PC-3 (cell line): Measurements from ENCODE around the gene PPFIBP2. TPM values are rescaled to one million over a fixed set of nuclear protein-coding genes. Genes with fewer than 3 reads are reported as not detected.
A peak's percentile ranks its signal among the peaks of the same experiment; 100 is the strongest.

Experiments
- ATAC-seq: fragments of 200-7000 bp; cut with Tn5 transposase; 2 replicates; pipeline ENCODE4 v1.9.1; 2020; ENCODE audit warnings: mild to moderate bottlenecking, moderate library complexity
- BruUV-seq: library from RNA; stranded (reverse); fragments of 400-500 nt; replicated peaks from 2 replicates; lab custom pipeline; 2021; lab: Mats Ljungman, UMichigan
- CTCF ChIA-PET: fragments of 300-600 bp; sonication (Branson Sonifier 250); formaldehyde crosslinking; loops from one replicate; lab custom pipeline; 2022; ENCODE audit warnings: antibody characterized with exemption; lab: Charles Lee
- POLR2A ChIA-PET: fragments of 300-600 bp; sonication (Branson Sonifier 250); formaldehyde crosslinking; loops from one replicate; lab custom pipeline; 2022; ENCODE audit warnings: antibody characterized with exemption; ENCODE audit not compliant: unreplicated experiment; lab: Charles Lee
- DNase-seq: peaks from one replicate; pipeline ENCODE4 v3.0.0-alpha.2; 2015
- H2AFZ ChIP-seq: fragments of 300-600 bp; sonication (generic); 2 replicates; pipeline ENCODE4 v1.6.0; 2016; ENCODE audit warnings: antibody characterized with exemption, low read length
- H3F3A ChIP-seq: fragments of 300-600 bp; sonication (generic); one replicate; pipeline ENCODE4 v1.6.0; 2017; ENCODE audit warnings: antibody characterized with exemption, low read length, control low read depth, mild to moderate bottlenecking; ENCODE audit not compliant: unreplicated experiment
- H3K27ac ChIP-seq: fragments of 300-600 bp; sonication (generic); 2 replicates; pipeline ENCODE4 v1.5.1; 2016; ENCODE audit warnings: mild to moderate bottlenecking, low read length
- H3K27me3 ChIP-seq: fragments of 300-600 bp; sonication (generic); 2 replicates; pipeline ENCODE4 v1.6.1; 2016; ENCODE audit warnings: low read length, mixed read lengths
- H3K36me3 ChIP-seq: fragments of 300-600 bp; sonication (generic); 2 replicates; pipeline ENCODE4 v1.6.1; 2016; ENCODE audit warnings: low read depth, mixed run types, low read length, mixed read lengths
- H3K4me1 ChIP-seq: fragments of 300-600 bp; sonication (generic); 2 replicates; pipeline ENCODE4 v1.5.1; 2016; ENCODE audit warnings: low read length; ENCODE audit not compliant: insufficient read depth
- H3K4me2 ChIP-seq: fragments of 300-600 bp; sonication (generic); 2 replicates; pipeline ENCODE4 v1.6.0; 2016; ENCODE audit warnings: low read length
- H3K4me3 ChIP-seq: fragments of 300-600 bp; sonication (generic); 2 replicates; pipeline ENCODE4 v1.5.1; 2016; ENCODE audit warnings: mild to moderate bottlenecking, low read length, mixed read lengths
- H3K79me2 ChIP-seq: fragments of 300-600 bp; sonication (generic); 2 replicates; pipeline ENCODE4 v1.6.1; 2017; ENCODE audit warnings: low read length, mixed read lengths
- H3K9ac ChIP-seq: fragments of 300-600 bp; sonication (generic); 2 replicates; pipeline ENCODE4 v1.6.0; 2016; ENCODE audit warnings: mild to moderate bottlenecking, low read length
- H3K9me2 ChIP-seq: fragments of 300-600 bp; sonication (generic); replicated peaks from 2 replicates; pipeline ENCODE4 v1.6.1; 2016; ENCODE audit warnings: mixed run types, low read length, mixed read lengths
- H3K9me3 ChIP-seq: fragments of 300-600 bp; sonication (generic); 2 replicates; pipeline ENCODE4 v1.6.1; 2016; ENCODE audit warnings: low read length, mixed read lengths
- H4K20me1 ChIP-seq: fragments of 300-600 bp; sonication (generic); 2 replicates; pipeline ENCODE4 v1.6.1; 2016; ENCODE audit warnings: low read length, mixed read lengths
- EZH2 ChIP-seq: fragments of 300-600 bp; sonication (generic); IDR thresholded peaks from one replicate; pipeline ENCODE4 v1.6.1; 2017; ENCODE audit warnings: antibody characterized with exemption, mild to moderate bottlenecking, low read length; ENCODE audit not compliant: unreplicated experiment
- EZH2phosphoT487 ChIP-seq: fragments of 300-600 bp; sonication (generic); IDR thresholded peaks from 2 replicates; pipeline ENCODE4 v1.6.1; 2018; ENCODE audit warnings: mild to moderate bottlenecking, antibody characterized with exemption, low read length, borderline replicate concordance
- intact Hi-C: fragments of 100-400 bp; cut with micrococcal nuclease; formaldehyde crosslinking; loops from 2 replicates; pipeline ENCODE4 v1.9.0; 2023
- total RNA-seq: library from RNA; depleted of rRNA; stranded (reverse); fragments of >200 nt; gene quantifications from 2 replicates; pipeline ENCODE4 v1.2.3, GENCODE V29; 2014
- TF ChIP-seq, protein P1 (sequence below): fragments of 300-600 bp; sonication (generic); conservative IDR thresholded peaks from 2 replicates; pipeline ENCODE4 v1.5.1; 2017; ENCODE audit warnings: antibody characterized with exemption, low read depth, mild to moderate bottlenecking, low read length

The PPFIBP2 gene
- total RNA-seq, 1 experiment from 2014 or later = 3.2 TPM

DNA sequence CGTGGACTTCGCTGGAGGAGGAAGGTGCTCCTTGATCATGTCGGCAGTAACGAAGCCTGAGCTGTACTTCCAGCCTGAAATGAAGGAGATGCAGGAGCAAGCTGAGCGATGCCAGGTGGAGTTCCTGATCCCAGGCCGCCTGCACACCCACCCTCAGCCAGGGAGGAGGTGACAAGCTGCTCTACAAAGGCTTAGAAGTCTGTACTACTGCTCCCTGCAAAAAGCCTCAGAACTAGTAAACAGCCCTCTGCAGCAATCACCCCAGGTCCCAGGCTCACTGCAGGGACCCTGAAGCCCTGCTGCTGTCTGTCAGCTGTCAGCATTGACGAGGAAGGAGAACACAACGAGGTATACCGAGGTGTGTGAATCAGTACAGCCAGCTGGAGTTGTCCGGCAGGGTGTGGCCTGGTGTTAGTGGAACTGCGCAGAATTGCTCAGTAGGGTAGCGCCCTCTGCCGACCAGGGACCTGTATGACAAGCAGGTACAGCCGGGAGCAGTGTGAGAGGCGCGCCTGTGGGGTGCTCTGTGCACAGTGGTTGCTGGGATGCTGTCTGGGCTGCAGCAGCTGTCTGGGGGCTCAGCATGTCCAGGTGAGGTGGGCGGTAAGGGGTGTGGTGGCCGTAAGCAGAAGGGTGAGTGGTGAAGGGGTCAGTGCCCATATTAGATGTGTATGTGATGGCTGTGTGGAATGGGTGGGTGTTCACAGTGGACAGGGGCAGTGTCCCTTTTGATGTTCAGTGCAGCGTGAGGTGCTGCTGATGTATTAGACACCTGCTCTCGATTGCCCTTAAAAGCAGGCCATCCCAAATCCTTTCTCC, 151.9 kb downstream of the PPFIBP2 start:
- no peaks in the 10 kb centered on the region for H3K36me3 ChIP-seq
- peak; percentile 100 for ATAC-seq
- BruUV-seq = no TSS peak
- no peaks in the 10 kb centered on the region for H3F3A ChIP-seq
- H3K4me3 ChIP-seq = no peak overlapping the region
- DNase-seq = peak; percentile 86
- CTCF ChIA-PET = interaction anchor here (0.6 kb wide), 2 partner anchors 94 to 567 kb away, joined by 3 to 4 read pairs; no protein-coding TSS in a partner anchor
- H3K4me1 ChIP-seq = no peaks in the 10 kb centered on the region
- no peaks in the 10 kb centered on the region for H4K20me1 ChIP-seq
- no peak overlapping the region for H3K9ac ChIP-seq
- H3K27ac ChIP-seq = no peak overlapping the region
- H3K4me2 ChIP-seq = peak overlapping the region; percentile 52; the same call in 1 of the 2 replicates
- H2AFZ ChIP-seq = peak overlapping the region; percentile 40; the same call in 1 of the 2 replicates
- intact Hi-C loops = loop anchor here (1.0 kb wide), 2 partner anchors 94 to 567 kb away; no protein-coding TSS in a partner anchor
- TF ChIP-seq EZH2phosphoT487 (no peak), EZH2 (no peak)
- TF ChIP-seq, protein P1, sequence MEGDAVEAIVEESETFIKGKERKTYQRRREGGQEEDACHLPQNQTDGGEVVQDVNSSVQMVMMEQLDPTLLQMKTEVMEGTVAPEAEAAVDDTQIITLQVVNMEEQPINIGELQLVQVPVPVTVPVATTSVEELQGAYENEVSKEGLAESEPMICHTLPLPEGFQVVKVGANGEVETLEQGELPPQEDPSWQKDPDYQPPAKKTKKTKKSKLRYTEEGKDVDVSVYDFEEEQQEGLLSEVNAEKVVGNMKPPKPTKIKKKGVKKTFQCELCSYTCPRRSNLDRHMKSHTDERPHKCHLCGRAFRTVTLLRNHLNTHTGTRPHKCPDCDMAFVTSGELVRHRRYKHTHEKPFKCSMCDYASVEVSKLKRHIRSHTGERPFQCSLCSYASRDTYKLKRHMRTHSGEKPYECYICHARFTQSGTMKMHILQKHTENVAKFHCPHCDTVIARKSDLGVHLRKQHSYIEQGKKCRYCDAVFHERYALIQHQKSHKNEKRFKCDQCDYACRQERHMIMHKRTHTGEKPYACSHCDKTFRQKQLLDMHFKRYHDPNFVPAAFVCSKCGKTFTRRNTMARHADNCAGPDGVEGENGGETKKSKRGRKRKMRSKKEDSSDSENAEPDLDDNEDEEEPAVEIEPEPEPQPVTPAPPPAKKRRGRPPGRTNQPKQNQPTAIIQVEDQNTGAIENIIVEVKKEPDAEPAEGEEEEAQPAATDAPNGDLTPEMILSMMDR = peak; percentile 83
- no peaks in the 10 kb centered on the region for H3K27me3 ChIP-seq
- no peaks in the 10 kb centered on the region for H3K79me2 ChIP-seq
- POLR2A ChIA-PET = no interaction called here
- no peaks in the 10 kb centered on the region for H3K9me2 ChIP-seq
- H3K9me3 ChIP-seq = no peaks in the 10 kb centered on the region

DNA sequence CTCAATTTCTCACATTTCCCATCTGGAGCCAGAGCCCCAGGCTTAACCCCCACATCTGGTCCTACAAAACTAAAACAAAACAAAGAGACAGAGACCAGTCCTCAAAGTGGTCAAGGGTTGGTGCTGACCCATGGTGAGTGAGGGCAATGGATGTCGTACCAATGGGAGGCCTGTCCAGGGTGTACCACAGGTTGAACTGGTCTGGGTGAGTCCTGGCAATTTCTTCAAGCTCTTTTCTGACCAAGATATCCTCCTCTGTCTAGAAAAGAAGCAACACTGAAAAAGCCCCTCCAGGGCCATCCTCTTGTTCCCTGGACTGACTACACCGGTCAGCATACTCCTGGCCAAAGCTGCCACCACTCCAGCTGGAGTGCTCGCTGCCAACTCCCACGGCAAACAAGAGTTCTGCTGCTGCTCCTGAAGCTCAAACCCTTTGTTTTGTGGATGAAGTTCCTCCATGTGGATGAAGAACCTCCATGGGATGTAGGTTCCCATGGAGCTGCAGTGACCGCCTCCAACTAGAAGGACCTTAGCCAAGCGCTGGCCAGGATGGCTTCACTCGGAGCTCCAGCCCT, 152.6 kb downstream of the PPFIBP2 start:
- TF ChIP-seq EZH2 (no peak), EZH2phosphoT487 (no peak)
- TF ChIP-seq, protein P1 = no peak
- intact Hi-C loops = no loop called here
- DNase-seq = no peak

More for the DNA sequence above, 152.6 kb downstream of the PPFIBP2 start:
- Histone ChIP-seq H3K36me3 (no peaks in the 10 kb centered on the region), H2AFZ (no peak overlapping the region), H3K4me3 (no peak overlapping the region), H3K9ac (no peak overlapping the region), H3K4me2 (no peak overlapping the region), H3K79me2 (no peaks in the 10 kb centered on the region), H4K20me1 (no peaks in the 10 kb centered on the region), H3F3A (no peaks in the 10 kb centered on the region), H3K9me2 (no peaks in the 10 kb centered on the region), H3K27me3 (no peaks in the 10 kb centered on the region), H3K4me1 (peaks cover 4% of the 10 kb centered on the region), H3K27ac (no peak overlapping the region), H3K9me3 (no peaks in the 10 kb centered on the region)
- ChIA-PET CTCF (interaction anchor here (0.6 kb wide), 1 partner anchor 18 kb away, joined by 3 read pairs; no protein-coding TSS in a partner anchor), POLR2A (no interaction called here)
- BruUV-seq = no TSS peak
- no peak for ATAC-seq
